Measurements from ENCODE around the gene KAZN.

The KAZN gene

GRCh38 chr1:14926229-14926628, 327.7 kb downstream of the KAZN start:
- Histone ChIP-seq H3K9me3 (ENCODE audit: control insufficient read depth, insufficient read depth, low read depth, low read length) (no peaks in the 10 kb centered on the region), H3K36me3 (ENCODE audit: control insufficient read depth, insufficient read depth, low read length) (no peaks in the 10 kb centered on the region), H3K27me3 (ENCODE audit: control insufficient read depth, insufficient read depth, low read length) (peaks cover 39% of the 10 kb centered on the region), H3K4me1 (ENCODE audit: control insufficient read depth, insufficient read depth, low read length) (peaks cover 22% of the 10 kb centered on the region; the same call in 1 of the 2 replicates), H3K4me3 (ENCODE audit: low read depth, low read length) (no peak overlapping the region), H3K9ac (ENCODE audit: low read length) (no peak overlapping the region), H3K27ac (ENCODE audit: low read depth, low read length) (no peak overlapping the region)

GRCh38 chr1:14926818-14927575, 328.5 kb downstream of the KAZN start:
- H3K27me3 ChIP-seq (ENCODE audit: control insufficient read depth, insufficient read depth, low read length) = peaks cover 39% of the 10 kb centered on the region
- H3K9me3 ChIP-seq (ENCODE audit: control insufficient read depth, insufficient read depth, low read depth, low read length) = no peaks in the 10 kb centered on the region
- H3K9ac ChIP-seq (ENCODE audit: low read length) = no peak overlapping the region
- H3K4me1 ChIP-seq (ENCODE audit: control insufficient read depth, insufficient read depth, low read length) = peaks cover 22% of the 10 kb centered on the region; the same call in 1 of the 2 replicates
- no peak overlapping the region for H3K27ac ChIP-seq (ENCODE audit: low read depth, low read length)
- no peaks in the 10 kb centered on the region for H3K36me3 ChIP-seq (ENCODE audit: control insufficient read depth, insufficient read depth, low read length)
- no peak overlapping the region for H3K4me3 ChIP-seq (ENCODE audit: low read depth, low read length)

GRCh38 chr1:14928412-14928811, 329.9 kb downstream of the KAZN start:
- no peaks in the 10 kb centered on the region for H3K9me3 ChIP-seq (ENCODE audit: control insufficient read depth, insufficient read depth, low read depth, low read length)
- H3K27me3 ChIP-seq (ENCODE audit: control insufficient read depth, insufficient read depth, low read length) = peaks cover 33% of the 10 kb centered on the region
- no peak overlapping the region for H3K27ac ChIP-seq (ENCODE audit: low read depth, low read length)
- no peak overlapping the region for H3K9ac ChIP-seq (ENCODE audit: low read length)
- H3K4me1 ChIP-seq (ENCODE audit: control insufficient read depth, insufficient read depth, low read length) = peaks cover 18% of the 10 kb centered on the region; the same call in 1 of the 2 replicates
- no peaks in the 10 kb centered on the region for H3K36me3 ChIP-seq (ENCODE audit: control insufficient read depth, insufficient read depth, low read length)
- no peak overlapping the region for H3K4me3 ChIP-seq (ENCODE audit: low read depth, low read length)

GRCh38 chr1:14928886-14929546, 330.5 kb downstream of the KAZN start:
- H3K27me3 ChIP-seq (ENCODE audit: control insufficient read depth, insufficient read depth, low read length) = peaks cover 29% of the 10 kb centered on the region
- peaks cover 15% of the 10 kb centered on the region; the same call in 1 of the 2 replicates for H3K4me1 ChIP-seq (ENCODE audit: control insufficient read depth, insufficient read depth, low read length)
- no peak overlapping the region for H3K9ac ChIP-seq (ENCODE audit: low read length)
- H3K9me3 ChIP-seq (ENCODE audit: control insufficient read depth, insufficient read depth, low read depth, low read length) = no peaks in the 10 kb centered on the region
- H3K36me3 ChIP-seq (ENCODE audit: control insufficient read depth, insufficient read depth, low read length) = no peaks in the 10 kb centered on the region
- no peak overlapping the region for H3K4me3 ChIP-seq (ENCODE audit: low read depth, low read length)
- no peak overlapping the region for H3K27ac ChIP-seq (ENCODE audit: low read depth, low read length)

GRCh38 chr1:14929547-14930246, 331.2 kb downstream of the KAZN start:
- no peak overlapping the region for H3K4me3 ChIP-seq (ENCODE audit: low read depth, low read length)
- peaks cover 15% of the 10 kb centered on the region; the same call in 1 of the 2 replicates for H3K4me1 ChIP-seq (ENCODE audit: control insufficient read depth, insufficient read depth, low read length)
- no peak overlapping the region for H3K9ac ChIP-seq (ENCODE audit: low read length)
- H3K27me3 ChIP-seq (ENCODE audit: control insufficient read depth, insufficient read depth, low read length) = peaks cover 27% of the 10 kb centered on the region
- no peaks in the 10 kb centered on the region for H3K9me3 ChIP-seq (ENCODE audit: control insufficient read depth, insufficient read depth, low read depth, low read length)
- no peaks in the 10 kb centered on the region for H3K36me3 ChIP-seq (ENCODE audit: control insufficient read depth, insufficient read depth, low read length)
- no peak overlapping the region for H3K27ac ChIP-seq (ENCODE audit: low read depth, low read length)

GRCh38 chr1:14930247-14930965, 331.9 kb downstream of the KAZN start:
- Histone ChIP-seq H3K4me3 (ENCODE audit: low read depth, low read length) (no peak overlapping the region), H3K4me1 (ENCODE audit: control insufficient read depth, insufficient read depth, low read length) (peaks cover 11% of the 10 kb centered on the region; the same call in 1 of the 2 replicates), H3K9me3 (ENCODE audit: control insufficient read depth, insufficient read depth, low read depth, low read length) (no peaks in the 10 kb centered on the region), H3K9ac (ENCODE audit: low read length) (no peak overlapping the region), H3K27ac (ENCODE audit: low read depth, low read length) (no peak overlapping the region), H3K36me3 (ENCODE audit: control insufficient read depth, insufficient read depth, low read length) (no peaks in the 10 kb centered on the region), H3K27me3 (ENCODE audit: control insufficient read depth, insufficient read depth, low read length) (peaks cover 20% of the 10 kb centered on the region)

- H3K27ac ChIP-seq (ENCODE audit: low read depth, low read length) = no peak overlapping the region
- no peaks in the 10 kb centered on the region for H3K9me3 ChIP-seq (ENCODE audit: control insufficient read depth, insufficient read depth, low read depth, low read length)
- no peaks in the 10 kb centered on the region for H3K36me3 ChIP-seq (ENCODE audit: control insufficient read depth, insufficient read depth, low read length)
- H3K27me3 ChIP-seq (ENCODE audit: control insufficient read depth, insufficient read depth, low read length) = peaks cover 3% of the 10 kb centered on the region; the same call in 1 of the 2 replicates
- H3K4me3 ChIP-seq (ENCODE audit: low read depth, low read length) = no peak overlapping the region
- no peak overlapping the region for H3K9ac ChIP-seq (ENCODE audit: low read length)
- peaks cover 12% of the 10 kb centered on the region; the same call in 1 of the 2 replicates for H3K4me1 ChIP-seq (ENCODE audit: control insufficient read depth, insufficient read depth, low read length)
Measured at GRCh38 chr1:14932034-14932638, 333.7 kb downstream of the KAZN start.

GRCh38 chr1:14934867-14935266, 336.4 kb downstream of the KAZN start:
- Histone ChIP-seq H3K9me3 (ENCODE audit: control insufficient read depth, insufficient read depth, low read depth, low read length) (no peaks in the 10 kb centered on the region), H3K9ac (ENCODE audit: low read length) (no peak overlapping the region), H3K36me3 (ENCODE audit: control insufficient read depth, insufficient read depth, low read length) (no peaks in the 10 kb centered on the region), H3K27me3 (ENCODE audit: control insufficient read depth, insufficient read depth, low read length) (no peaks in the 10 kb centered on the region), H3K4me3 (ENCODE audit: low read depth, low read length) (no peak overlapping the region), H3K27ac (ENCODE audit: low read depth, low read length) (no peak overlapping the region), H3K4me1 (ENCODE audit: control insufficient read depth, insufficient read depth, low read length) (peaks cover 14% of the 10 kb centered on the region; the same call in 1 of the 2 replicates)

GRCh38 chr1:14936815-14937214, 338.3 kb downstream of the KAZN start:
- Histone ChIP-seq H3K36me3 (ENCODE audit: control insufficient read depth, insufficient read depth, low read length) (no peaks in the 10 kb centered on the region), H3K9ac (ENCODE audit: low read length) (no peak overlapping the region), H3K27me3 (ENCODE audit: control insufficient read depth, insufficient read depth, low read length) (no peaks in the 10 kb centered on the region), H3K4me3 (ENCODE audit: low read depth, low read length) (no peak overlapping the region), H3K27ac (ENCODE audit: low read depth, low read length) (no peak overlapping the region), H3K9me3 (ENCODE audit: control insufficient read depth, insufficient read depth, low read depth, low read length) (no peaks in the 10 kb centered on the region), H3K4me1 (ENCODE audit: control insufficient read depth, insufficient read depth, low read length) (peaks cover 22% of the 10 kb centered on the region; the same call in 1 of the 2 replicates)

GRCh38 chr1:14937288-14937949, 338.9 kb downstream of the KAZN start:
- peaks cover 22% of the 10 kb centered on the region; the same call in 1 of the 2 replicates for H3K4me1 ChIP-seq (ENCODE audit: control insufficient read depth, insufficient read depth, low read length)
- no peak overlapping the region for H3K9ac ChIP-seq (ENCODE audit: low read length)
- H3K9me3 ChIP-seq (ENCODE audit: control insufficient read depth, insufficient read depth, low read depth, low read length) = no peaks in the 10 kb centered on the region
- no peak overlapping the region for H3K27ac ChIP-seq (ENCODE audit: low read depth, low read length)
- no peak overlapping the region for H3K4me3 ChIP-seq (ENCODE audit: low read depth, low read length)
- no peaks in the 10 kb centered on the region for H3K36me3 ChIP-seq (ENCODE audit: control insufficient read depth, insufficient read depth, low read length)
- no peaks in the 10 kb centered on the region for H3K27me3 ChIP-seq (ENCODE audit: control insufficient read depth, insufficient read depth, low read length)
